GM21576 (cell line): ENCODE results near the gene TMC1.
"Not testable (repeated sequence)": the region's sequence is repeated elsewhere in the genome, so short reads cannot be mapped to it uniquely, and the experiment has no call there.

ENCODE experiments used
- ATAC-seq: cut with Tn5 transposase; IDR thresholded peaks from one replicate; pipeline ENCODE4 v1.9.1; 2021; ENCODE audit warnings: mild to moderate bottlenecking, moderate library complexity; ENCODE audit not compliant: unreplicated experiment

Gene TMC1

DNA sequence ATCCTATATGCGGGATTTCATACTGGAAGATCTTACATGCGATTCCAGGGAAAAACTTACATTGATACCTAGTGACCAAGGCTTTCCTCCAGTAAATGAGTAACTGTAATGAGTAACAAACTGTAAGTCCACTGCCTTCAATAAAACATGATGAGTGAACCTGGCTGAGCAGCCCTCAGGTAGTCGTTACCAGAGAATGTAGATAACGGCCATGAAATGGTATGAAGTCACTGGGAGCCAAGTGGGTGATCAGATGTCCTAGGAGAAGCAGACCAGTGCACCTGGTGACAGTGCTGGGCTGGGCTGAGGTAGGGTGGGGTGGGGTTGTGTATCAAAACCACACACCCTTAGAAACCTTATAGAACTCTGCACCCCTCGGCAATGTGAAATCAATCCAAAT, 227.9 kb downstream of the TMC1 start:
- ATAC-seq: no peak

DNA sequence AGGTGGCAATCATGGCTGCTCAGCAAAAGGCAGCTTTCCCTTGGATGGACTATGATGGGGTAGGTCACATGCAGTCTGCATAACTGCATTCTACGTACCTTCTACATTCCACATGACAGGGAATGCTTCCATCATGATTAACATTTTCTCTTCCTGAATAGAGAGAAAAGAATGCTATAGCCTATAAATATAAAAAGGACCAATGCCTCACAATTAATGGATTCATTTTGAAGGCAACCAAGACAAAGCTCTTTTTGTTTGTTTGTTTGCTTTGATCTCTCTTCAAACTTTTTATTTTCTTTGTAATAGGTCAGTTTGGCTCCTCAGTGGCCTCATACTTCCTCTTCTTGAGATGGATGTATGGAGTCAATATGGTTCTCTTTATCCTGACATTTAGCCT, 230.1 kb downstream of the TMC1 start:
- no peak for ATAC-seq

DNA sequence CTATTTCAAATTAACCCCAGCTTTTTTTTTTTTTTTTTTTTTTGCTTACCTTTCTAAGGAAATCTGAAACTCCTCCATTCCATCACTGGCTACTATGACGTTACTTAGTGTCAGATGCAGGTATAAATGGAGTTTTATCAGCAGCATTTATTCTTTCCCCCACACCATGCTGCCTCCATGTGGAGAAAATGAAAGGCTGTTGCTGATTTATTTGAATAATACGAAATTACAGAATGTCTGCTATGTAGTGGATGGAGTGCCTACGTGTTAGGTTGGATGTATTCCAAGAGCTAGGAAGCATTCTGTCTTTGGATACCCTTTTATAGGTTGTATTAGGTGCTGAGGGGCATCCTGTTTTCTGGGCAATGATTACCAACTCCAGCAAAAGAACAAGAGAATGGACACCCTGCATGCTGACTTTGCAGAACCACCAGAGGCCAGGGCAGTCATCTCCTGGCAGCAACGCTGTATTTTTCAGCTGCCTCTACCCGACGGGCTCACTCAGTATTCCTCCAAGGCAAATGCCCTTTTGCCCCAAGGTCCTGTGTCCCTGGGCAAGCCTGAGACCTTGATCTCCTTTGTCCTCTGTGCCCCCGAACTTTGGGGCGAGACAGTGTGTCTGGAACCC, 232.0 kb downstream of the TMC1 start:
- ATAC-seq: no peak

DNA sequence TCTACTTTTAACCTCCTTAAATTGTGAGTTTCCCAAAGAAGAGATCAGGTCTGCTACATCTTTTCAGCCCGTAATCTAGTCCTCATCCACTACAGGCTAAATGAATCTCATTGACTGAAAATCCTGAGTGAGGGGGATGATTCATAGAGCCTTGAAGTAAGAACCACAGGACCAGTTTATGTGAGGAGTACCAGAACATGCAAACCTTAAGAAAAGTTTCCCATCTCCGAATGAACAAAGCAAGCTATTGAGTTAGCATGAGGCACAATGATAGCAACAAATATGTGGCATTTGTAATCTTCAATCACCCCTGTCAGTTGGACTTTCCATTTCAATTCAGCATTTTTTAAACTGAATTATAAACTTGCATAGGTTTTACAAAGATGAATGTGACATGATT, 234.4 kb downstream of the TMC1 start:
- no peak for ATAC-seq

DNA sequence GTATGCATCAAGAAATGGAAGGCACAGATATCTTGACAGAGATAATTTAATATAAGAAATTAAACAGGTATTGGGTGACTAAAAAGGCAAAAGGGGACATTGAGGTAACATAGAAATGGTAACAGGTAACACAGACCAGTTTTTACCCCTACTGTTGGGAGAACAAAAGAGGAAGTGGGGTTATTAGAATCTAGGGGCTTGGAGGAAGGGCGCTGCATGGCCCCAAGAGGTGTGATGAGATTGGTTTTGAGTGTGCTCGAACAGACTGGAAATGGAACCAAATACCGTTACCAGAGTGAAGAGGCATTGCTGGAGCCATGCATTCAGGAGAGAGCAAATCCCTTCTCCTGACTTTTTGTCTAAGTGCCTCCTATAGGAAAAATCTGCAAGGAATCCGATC, 237.5 kb downstream of the TMC1 start:
- no peak for ATAC-seq

DNA sequence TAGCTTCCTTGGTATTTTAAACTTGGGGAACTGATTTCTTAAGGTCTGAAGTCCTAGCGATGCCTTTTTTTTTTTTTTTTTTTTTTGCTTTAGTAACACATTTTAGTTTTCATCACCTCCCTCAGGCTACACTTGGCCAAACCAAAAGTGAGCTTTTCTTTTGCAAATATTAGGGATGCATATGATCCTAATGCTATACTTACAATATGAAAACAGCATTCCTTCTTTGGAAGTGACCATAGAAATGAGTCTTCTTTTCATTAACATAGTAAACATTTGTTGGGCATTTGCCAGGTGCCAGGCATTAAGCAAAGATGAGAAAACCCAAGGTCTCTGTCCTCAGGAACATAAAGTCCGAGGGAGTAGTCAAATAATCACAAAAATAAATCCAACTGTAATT, 241.6 kb downstream of the TMC1 start:
- no peak for ATAC-seq

DNA sequence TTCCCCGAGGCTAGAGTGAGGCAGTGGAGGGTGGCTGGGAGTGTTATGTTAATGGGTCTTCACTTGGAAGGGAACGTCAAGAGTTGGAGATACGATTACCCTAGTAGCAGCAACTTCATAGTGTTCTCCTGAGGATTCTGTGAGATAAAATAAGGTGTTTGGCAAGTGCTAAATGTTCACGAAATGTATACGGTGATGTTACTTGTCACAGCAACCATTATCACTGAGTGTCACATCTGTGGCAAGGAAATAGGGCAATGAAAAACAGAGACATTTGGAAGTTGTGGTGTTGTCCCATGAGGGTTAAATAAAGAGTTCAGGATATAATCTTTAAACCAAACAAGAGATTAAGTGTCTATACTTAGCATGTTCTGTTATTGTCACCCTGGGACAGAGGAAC, 248.1 kb downstream of the TMC1 start:
- no peak for ATAC-seq

DNA sequence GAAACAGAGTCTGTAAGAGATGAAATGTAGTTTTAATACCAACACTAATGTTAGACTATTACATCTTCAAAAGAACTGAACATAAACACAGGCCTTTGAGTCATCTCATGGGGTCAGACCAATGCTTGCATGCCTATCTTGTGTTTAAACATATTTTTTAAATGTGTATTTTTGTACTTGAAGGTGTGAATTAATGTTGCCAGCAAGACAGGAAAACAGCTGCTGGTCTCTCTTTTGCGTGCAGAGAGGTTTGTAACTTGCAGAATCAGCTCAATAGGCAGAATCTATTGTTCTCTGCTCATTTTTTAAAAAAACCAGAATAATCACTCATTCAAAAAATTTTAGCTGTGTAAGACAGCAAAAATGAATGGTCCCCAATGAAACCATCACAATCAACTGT, 251.3 kb downstream of the TMC1 start:
- no peak for ATAC-seq

DNA sequence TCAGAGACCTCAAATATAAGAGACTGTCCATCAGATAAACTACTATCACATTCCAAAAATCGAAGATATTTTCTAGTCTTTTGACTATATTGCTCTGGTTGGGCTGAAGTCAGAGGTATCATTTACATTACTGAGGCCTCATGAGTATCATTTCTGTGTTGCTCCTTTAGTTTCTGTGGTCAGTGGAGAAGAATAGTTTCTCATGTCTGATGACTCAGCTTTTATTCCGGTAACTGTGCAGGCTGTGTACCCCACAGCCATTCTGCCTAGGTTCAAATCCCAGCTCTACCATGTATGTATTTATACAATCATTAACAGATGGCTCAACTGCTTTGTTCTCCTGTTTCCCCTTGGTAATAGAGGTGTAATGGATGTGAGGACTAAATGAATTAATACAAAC, 252.2 kb downstream of the TMC1 start:
- no peak for ATAC-seq

DNA sequence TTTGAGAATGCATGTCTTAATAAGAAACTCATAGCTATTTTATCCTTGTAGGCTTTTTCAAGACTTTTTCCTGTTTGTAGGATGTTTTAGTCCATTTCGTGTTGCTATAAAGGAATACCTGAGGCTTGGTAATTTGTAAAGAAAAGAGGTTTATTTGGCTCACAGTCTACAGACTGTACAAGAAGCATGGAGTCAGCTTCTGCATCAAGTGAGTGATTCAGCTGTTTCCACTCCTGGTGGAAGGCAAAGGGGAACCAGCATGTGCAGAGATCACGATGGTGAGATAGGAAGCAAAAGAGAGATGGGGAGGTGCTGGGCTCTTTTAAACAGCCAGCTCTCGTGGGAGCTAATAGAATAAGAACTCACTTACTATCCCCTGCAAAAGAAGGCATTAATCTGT, 254.2 kb downstream of the TMC1 start:
- ATAC-seq: no peak

DNA sequence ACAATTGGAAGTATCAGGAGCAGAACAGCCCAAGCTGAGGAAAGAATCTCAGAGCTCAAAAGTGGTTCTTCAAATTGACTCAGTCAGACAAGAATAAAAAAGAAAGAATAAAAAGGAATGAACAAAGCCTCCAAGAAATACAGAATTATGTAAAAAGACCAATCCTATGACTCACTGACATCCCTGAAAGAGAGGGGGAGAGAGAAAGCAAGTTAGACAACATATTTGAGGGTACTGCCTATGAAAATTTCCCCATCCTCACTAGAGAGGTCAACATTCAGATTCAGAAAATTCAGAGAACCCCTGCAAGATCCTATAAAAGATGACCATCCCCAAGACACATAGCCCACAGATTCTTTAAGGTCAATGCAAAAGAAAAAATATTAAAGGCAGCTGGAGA, 258.2 kb downstream of the TMC1 start:
- ATAC-seq: no peak

DNA sequence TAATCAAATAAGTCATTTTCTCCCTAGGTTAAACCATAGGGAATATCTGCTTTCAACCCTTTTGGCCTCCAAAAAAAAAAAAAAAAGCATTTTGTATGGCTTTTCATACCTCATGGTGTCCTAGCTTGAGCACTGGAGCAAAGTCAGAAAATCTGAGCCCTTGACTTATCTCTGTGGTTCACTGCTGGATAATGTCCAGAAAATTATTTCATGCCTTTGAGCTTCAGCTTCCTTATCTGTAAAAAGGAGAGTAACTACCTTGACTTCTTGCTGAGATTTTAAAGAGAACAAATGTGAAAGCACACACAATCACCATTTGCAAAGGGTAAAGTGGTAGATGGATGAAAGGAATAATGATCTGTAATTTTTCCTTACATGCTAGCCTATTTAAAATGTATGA, 265.5 kb downstream of the TMC1 start:
- ATAC-seq: no peak

DNA sequence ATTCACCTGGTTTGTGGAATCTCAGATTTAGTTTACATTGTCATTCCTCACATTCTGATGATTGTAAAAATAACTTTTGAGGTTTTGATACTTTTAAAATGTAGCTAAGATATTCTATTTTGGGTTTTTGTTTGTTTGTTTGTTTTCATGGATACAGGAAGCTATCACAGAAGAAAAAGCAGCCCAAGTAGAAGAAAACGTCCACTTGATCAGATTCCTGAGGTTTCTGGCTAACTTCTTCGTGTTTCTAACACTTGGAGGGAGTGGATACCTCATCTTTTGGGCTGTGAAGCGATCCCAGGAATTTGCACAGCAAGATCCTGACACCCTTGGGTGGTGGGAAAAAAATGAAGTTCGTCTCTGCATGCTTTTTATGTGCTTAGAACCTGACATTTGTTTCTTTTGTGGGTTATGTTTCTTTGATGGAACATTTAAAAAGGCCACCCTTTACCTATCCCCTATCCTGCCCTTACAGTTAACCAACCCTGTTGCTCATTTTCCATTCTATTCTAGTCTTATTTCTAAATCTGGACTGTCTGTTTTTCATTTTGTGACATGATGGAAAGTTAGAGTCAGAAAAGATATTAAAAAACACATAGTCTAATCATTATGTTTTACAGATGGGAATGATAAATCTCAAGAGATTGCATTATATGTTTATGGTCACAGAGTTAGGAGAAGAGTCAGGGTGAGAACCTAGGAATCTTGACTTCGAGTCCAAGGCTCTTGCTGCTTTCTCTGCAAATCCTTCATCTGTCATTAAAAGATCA, 267.7 kb downstream of the TMC1 start:
- no peak for ATAC-seq

DNA sequence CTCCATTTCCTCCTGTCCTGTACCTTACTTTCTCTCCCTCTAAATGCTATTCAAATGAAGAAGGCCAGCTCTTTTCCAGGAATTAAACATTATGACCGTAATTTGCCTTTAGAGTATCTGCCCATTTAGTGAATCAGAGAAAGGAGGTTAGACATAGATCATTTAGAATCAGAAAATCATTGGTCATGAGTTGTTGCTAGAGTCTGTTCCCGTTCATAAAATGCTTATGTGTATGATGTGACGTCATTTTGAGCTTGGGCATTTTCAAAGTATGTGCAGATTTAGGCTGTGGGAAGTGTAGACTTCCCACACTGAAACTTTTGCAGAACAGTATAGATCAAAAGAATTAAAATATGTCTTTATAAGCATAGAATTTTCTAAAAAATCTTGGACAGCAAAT, 268.5 kb downstream of the TMC1 start:
- no peak for ATAC-seq

DNA sequence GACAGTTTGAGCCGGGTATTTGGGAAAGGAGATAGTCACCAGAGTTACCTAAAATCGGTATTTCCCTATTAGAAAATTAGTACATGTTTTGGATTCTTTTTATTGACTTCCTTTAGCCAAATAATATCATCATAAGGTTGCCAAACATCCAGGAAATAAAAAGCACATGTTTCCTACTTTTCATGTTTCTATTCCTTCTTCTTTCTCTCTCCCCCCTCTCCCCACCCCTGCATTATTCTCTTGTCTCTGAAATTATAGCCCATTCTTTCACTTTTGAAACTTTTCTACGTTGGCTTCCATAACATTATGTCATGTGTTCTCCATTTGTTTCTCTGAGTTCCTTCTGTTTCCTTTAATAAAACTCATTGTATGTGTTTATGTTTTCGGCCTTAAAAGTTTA, 269.6 kb downstream of the TMC1 start:
- ATAC-seq: no peak

DNA sequence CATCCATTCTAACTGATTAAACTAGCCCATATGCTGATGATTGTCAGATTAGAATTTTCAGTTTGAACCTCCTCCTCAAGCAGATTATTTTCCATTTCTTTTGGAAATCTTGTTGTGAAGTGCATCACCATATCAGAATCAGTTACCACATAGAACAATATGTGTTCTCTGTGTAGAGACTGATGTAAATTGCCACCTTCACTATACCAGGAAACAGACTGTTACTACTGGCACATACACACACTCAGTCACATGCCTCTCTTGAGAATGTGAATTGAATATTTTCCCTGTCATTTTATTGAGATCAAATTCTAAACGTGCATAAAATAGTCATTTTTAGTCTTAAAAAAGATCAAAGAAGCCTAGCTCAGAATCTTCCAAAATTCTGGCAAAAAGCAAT, 270.0 kb downstream of the TMC1 start:
- ATAC-seq: no peak

DNA sequence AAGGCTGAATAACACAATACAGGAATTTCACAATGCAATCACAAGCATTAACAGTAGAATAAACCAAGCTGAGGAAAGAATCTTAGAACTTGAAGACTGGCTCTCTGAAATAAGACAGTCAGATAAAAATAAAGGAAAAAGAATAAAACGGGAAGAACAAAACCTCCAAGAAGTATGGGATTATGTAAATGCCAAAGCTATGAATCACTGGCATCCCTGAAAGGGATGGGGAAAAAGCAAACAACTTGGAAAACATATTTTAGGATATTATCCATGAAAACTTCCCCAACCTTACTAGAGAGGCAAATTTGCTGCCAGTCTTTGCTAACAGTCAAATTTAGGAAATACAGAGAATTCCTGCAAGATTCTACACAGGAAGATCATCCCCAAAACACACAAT, 273.5 kb downstream of the TMC1 start:
- ATAC-seq: no peak

DNA sequence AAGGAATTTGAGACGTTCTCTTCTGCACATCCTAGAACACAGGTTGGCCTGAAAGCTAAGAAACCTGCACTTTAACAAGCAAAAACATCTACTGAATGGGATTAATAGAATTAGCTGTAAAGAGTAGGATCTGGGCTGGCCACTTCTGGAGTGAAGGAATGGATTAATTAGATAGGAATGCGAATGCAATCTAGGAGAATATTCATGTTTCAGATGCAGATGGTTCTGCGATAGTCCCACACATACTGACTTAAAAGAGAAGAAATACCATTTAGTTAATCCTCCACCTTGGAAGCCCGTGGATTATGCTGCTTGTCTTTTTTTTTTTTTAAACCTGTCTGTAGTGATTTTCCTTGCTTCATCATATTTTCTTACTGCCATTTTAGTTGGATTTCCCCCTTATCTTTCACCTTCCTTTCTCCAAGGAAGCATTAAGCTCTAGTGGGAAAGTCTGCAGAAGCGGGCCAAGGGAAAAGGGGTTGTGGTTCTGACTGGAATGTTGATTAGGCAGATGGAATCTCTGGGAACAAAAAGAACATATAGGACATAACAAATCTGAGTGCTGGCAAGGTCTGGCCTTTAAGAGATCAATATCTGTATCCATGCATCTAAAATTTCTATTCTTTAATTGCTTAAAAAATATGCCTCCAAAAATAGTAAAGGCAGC, 279.1 kb downstream of the TMC1 start:
- no peak for ATAC-seq

DNA sequence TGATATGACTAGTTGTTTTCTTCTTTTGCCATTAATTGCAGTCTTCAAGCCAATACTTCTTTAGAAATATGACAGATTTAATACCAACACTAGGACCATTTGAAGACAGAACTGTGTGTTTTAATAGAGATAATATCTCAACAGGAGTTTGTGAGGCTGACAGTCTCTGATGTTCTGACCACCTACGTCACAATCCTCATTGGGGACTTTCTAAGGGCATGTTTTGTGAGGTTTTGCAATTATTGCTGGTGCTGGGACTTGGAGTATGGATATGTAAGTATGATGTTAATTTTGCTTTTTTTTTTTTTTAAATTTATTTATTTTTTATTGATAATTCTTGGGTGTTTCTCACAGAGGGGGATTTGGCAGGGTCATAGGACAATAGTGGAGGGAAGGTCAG, 283.8 kb downstream of the TMC1 start:
- ATAC-seq: no peak

DNA sequence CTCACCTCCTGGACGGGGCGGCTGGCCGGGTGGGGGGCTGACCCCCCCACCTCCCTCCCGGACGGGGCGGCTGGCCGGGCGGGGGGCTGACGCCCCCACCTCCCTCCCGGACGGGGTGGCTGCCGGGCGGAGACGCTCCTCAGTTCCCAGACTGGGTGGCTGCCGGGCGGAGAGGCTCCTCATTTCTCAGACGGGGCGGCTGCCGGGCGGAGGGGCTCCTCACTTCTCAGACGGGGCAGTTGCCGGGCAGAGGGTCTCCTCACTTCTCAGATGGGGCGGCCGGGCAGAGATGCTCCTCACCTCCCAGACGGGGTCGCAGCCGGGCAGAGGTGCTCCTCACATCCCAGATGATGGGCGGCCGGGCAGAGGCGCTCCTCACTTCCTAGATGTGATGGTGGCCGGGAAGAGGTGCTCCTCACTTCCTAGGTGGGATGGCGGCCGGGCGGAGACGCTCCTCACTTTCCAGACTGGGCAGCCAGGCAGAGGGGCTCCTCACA, 285.0 kb downstream of the TMC1 start:
- ATAC-seq: not testable (repeated sequence)

DNA sequence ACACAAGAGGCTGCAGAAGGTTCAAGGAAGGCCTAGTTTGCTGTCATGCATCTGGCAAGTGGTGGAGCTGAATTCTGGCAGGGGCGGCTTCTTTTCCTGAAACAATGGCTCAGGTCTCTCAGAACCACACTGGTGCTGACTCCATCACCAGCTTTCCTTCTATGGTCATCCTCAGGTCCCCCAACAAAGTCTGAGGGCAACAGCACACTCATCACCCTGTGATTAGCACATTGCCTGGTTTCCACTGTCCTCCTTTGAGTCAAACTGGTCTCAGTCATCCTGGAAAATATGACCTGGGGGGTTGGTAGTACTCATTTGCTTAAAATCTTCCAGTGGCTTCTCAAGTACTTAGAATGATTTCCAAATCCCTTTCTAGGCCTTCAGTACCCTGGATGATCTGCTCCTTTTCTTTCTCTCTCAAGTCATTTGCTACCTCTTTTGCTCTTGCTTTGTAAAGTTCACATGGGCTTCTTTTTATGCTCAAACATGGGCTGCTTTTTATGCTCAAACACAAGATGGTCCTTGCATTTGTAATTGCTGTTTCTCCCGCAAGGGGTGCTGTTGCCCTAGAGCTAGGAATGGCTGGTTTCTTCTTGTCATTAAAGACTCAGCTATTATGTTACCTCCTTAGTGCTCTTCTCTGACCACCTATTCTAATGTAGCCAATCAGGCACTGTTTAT, 286.5 kb downstream of the TMC1 start:
- ATAC-seq: no peak

DNA sequence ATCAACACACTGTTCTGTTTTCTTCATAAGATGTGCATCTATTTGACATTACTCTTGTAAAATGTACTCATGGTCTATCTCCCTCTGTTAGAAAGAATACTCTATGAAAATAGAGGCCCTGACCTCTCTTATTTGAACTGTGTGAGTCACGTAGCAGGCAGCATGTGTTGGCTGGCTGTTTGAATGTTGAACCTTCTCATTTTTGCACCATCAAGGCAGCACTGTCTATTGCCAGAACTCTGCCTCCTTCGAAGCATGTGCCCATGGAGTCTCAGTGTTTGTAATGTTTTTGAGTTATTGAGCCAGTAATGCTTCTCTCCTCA, 287.0 kb downstream of the TMC1 start:
- ATAC-seq: no peak
